Stimulated activated naive CD8-positive, alpha-beta T cell treated with anti-CD3 and anti-CD28 coated beads, Interleukin-15, Interleukin-2, amounts not matched to agents 100 ng/mL and 50 ng/mL, for 24 hours (primary cell): Measurements from ENCODE around the gene DYRK1A.

Source experiments
- H3K27ac Mint-ChIP-seq: one replicate; pipeline ENCODE4 v1.8.0; 2021; ENCODE audit warnings: mild to moderate bottlenecking, mixed read lengths
- H3K27me3 Mint-ChIP-seq: one replicate; pipeline ENCODE4 v1.8.0; 2021; ENCODE audit warnings: mixed read lengths
- H3K36me3 Mint-ChIP-seq: one replicate; pipeline ENCODE4 v1.8.0; 2021; ENCODE audit warnings: low read depth, mixed read lengths
- H3K4me1 Mint-ChIP-seq: one replicate; pipeline ENCODE4 v1.8.0; 2021; ENCODE audit warnings: low read depth, mixed read lengths
- H3K4me3 Mint-ChIP-seq: one replicate; pipeline ENCODE4 v1.8.0; 2021; ENCODE audit warnings: mild to moderate bottlenecking, mixed read lengths
- H3K9me3 Mint-ChIP-seq: one replicate; pipeline ENCODE4 v1.8.0; 2021; ENCODE audit warnings: mixed read lengths

The DYRK1A gene

DNA sequence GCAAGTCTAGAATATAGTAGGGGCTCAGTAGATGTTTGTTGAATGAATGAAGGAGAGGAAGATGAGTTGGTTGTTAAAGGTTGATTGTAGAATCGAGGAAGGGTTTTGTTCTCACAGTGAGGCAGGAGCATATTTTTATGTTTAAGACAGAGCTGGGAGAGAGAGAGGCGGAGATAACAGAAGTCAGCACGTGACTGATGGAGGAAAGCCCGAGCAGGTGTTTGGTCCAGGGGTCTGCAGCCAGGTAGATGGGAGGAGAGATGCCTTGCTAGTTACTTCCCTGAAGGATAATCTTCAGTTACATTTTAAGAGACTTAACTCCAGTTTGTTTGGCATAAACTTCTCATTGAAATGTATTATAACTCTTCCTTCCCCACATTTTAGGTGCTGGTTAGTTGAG, 86.8 kb downstream of the DYRK1A start:
- H3K27ac Mint-ChIP-seq, result peak overlapping the region; percentile 50
- H3K4me3 Mint-ChIP-seq, result no peak overlapping the region
- no peaks in the 10 kb centered on the region for H3K27me3 Mint-ChIP-seq
- no peaks in the 10 kb centered on the region for H3K9me3 Mint-ChIP-seq
- H3K36me3 Mint-ChIP-seq, result peaks cover 32% of the 10 kb centered on the region
- H3K4me1 Mint-ChIP-seq, result peaks cover 84% of the 10 kb centered on the region

DNA sequence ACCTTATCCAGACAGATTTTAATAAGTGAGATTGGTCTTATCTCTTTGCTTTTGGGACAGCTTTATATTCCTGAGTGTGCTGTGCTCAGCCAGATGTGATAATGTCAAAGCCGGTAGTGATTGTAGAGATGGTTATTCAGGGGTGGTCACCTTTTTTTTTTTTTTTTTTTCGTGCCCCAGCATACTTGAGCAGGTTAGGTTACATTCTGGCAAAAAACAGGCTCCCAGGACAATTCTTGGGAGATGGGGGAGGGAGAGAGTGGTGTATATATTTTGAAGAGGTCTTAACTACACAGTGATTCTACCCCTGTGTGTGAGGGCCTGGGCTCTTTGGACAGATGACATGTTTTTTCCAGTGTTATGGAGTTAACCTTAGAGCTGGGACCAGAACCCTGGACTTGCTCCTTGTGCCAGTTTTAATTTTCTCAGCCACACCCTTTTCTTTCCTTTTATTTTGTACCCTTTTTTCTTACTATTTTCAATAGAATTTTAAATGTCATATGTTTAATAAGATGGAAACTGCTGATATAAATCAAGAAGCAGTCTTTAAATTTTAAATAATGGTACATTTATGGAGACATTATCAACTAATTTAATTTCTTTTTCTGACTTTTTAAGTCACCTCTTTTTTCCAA, 88.4 kb downstream of the DYRK1A start:
- peak overlapping the region; percentile 65 for H3K27ac Mint-ChIP-seq
- peaks cover 22% of the 10 kb centered on the region for H3K36me3 Mint-ChIP-seq

GRCh38 chr21:37455504-37455911, 88.9 kb downstream of the DYRK1A start:
- no peaks in the 10 kb centered on the region for H3K27me3 Mint-ChIP-seq
- peaks cover 88% of the 10 kb centered on the region for H3K4me1 Mint-ChIP-seq
- H3K27ac Mint-ChIP-seq, result peak overlapping the region; percentile 65
- H3K9me3 Mint-ChIP-seq, result no peaks in the 10 kb centered on the region
- no peak overlapping the region for H3K4me3 Mint-ChIP-seq
- H3K36me3 Mint-ChIP-seq, result peaks cover 20% of the 10 kb centered on the region

More for the DNA sequence above, 88.4 kb downstream of the DYRK1A start:
- Mint-ChIP-seq H3K4me1 (peaks cover 88% of the 10 kb centered on the region), H3K4me3 (no peak overlapping the region), H3K9me3 (no peaks in the 10 kb centered on the region), H3K27me3 (no peaks in the 10 kb centered on the region)

DNA sequence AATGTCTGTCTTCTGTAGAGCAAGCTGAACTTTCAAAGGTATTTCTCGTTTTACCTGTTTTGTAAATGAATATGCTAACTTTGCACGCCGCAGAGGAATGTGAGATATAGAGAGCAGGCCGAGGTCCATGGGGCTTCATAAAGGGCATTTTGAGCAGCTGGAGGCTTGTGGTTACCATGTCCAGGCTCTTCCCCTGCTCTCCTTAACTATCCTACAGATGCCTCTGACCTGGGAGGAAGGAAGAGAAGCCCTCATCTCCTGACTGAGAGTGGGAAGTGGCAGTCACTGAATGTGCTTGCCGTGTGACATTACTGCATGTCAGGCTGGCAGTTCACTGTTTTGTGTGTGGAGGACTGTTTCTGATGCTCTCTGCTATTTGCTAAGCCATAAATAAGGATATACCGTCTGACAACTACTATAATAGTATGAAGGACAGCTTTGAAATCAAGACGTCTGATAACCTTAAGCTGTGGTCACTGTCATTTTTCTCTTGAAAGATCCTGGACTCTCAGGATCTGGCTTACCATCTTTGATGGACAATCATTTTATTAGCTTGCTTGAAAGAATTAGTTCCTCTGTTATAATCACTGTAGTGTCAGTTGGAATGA, 92.2 kb downstream of the DYRK1A start:
- Mint-ChIP-seq H3K4me1 (peaks cover 93% of the 10 kb centered on the region), H3K27me3 (no peaks in the 10 kb centered on the region), H3K36me3 (peaks cover 8% of the 10 kb centered on the region), H3K27ac (peak overlapping the region; percentile 81), H3K9me3 (no peaks in the 10 kb centered on the region), H3K4me3 (peak overlapping the region; percentile 17)

DNA sequence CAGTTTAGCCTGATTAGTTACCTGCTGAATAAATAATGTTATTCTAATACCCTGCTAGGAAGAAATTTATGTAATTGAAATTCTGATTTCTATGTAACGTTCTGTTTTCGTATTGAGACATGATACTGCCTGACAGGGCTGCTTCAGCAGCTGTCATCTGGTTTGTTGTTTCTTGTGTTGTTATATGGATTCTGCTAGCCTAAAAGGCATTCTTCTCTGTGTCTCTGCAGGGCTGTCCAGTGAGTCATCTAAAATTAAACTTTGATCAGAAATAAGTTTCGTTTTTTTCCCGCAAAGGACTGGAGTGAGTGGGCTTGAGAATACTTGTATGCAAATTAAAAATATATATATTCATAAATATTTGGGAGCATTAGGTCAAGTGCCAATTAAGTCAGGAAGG, 93.0 kb downstream of the DYRK1A start:
- peaks cover 95% of the 10 kb centered on the region for H3K4me1 Mint-ChIP-seq
- H3K27me3 Mint-ChIP-seq, result no peaks in the 10 kb centered on the region
- H3K4me3 Mint-ChIP-seq, result no peak overlapping the region
- H3K36me3 Mint-ChIP-seq, result peaks cover 8% of the 10 kb centered on the region
- H3K27ac Mint-ChIP-seq, result peak overlapping the region; percentile 36
- H3K9me3 Mint-ChIP-seq, result no peaks in the 10 kb centered on the region

DNA sequence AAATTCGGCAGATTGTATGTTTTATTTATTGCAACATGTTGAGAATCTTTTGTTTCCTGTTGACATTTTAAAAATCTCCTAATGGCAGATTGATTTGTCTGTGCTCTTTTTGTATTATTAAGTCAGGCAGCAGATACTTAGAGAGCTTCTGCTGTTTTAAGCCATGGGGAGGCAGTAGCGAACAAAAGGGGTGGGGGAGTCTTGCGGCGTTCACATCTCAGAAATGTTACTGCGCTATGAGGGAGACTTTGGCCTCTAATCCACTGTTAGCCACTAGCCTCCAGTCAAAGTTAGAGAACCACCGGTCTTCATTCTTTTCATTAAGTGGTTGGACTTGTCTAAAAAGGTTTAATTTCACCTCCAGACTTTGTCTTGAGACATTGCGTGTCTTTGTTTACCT, 93.6 kb downstream of the DYRK1A start:
- H3K27me3 Mint-ChIP-seq, result no peaks in the 10 kb centered on the region
- no peak overlapping the region for H3K4me3 Mint-ChIP-seq
- no peaks in the 10 kb centered on the region for H3K9me3 Mint-ChIP-seq
- peaks cover 8% of the 10 kb centered on the region for H3K36me3 Mint-ChIP-seq
- peaks cover 95% of the 10 kb centered on the region for H3K4me1 Mint-ChIP-seq
- no peak overlapping the region for H3K27ac Mint-ChIP-seq

- peak overlapping the region; percentile 40 for H3K4me3 Mint-ChIP-seq
- H3K9me3 Mint-ChIP-seq, result no peaks in the 10 kb centered on the region
These were observed 94.9 kb downstream of the DYRK1A start for GRCh38 chr21:37461479-37461878.

GRCh38 chr21:37462087-37462861, 95.7 kb downstream of the DYRK1A start:
- Mint-ChIP-seq H3K4me3 (peak overlapping the region; percentile 40), H3K4me1 (peaks cover 97% of the 10 kb centered on the region), H3K9me3 (no peaks in the 10 kb centered on the region), H3K27ac (peak overlapping the region; percentile 57), H3K36me3 (peaks cover 15% of the 10 kb centered on the region), H3K27me3 (no peaks in the 10 kb centered on the region)

More at GRCh38 chr21:37461479-37461878, 94.9 kb downstream of the DYRK1A start:
- Mint-ChIP-seq H3K27me3 (no peaks in the 10 kb centered on the region), H3K36me3 (peaks cover 9% of the 10 kb centered on the region), H3K4me1 (peaks cover 94% of the 10 kb centered on the region), H3K27ac (peak overlapping the region; percentile 57)

DNA sequence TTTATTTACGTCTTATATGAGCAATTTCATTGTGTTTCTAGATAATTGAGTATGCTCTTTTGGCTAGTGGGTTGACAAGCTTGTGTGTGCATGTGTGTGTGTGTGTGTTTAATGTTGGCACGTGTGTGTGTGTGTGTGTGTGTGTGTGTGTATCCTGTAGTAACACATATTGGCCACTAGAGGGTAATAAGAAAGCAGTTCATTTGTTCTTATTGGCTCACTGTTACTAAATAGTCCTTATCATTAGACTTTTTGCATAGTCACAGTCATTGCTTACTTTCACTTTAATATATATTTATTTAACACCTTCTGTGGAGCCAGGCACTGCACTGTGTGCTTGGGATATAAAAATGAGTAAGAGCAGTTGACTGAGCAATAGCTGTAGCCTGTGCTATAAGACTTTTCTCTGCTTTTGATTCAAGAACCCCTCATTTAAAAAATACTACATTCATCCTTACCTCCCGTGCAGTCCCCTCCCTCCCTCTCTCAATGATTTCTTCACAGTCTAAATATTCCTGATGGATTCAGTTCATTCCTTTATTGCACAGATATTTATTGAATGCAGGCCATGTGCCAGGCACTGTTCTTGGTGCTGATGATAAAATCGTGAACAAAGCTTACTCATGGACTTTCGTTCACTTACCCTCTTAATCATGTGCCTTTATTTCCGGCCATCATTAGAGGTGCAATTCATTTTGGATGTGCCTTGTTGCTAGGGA, 96.7 kb downstream of the DYRK1A start:
- no peaks in the 10 kb centered on the region for H3K27me3 Mint-ChIP-seq
- peaks cover 25% of the 10 kb centered on the region for H3K36me3 Mint-ChIP-seq
- no peak overlapping the region for H3K4me3 Mint-ChIP-seq
- peaks cover 94% of the 10 kb centered on the region for H3K4me1 Mint-ChIP-seq
- no peaks in the 10 kb centered on the region for H3K9me3 Mint-ChIP-seq
- peak overlapping the region; percentile 58 for H3K27ac Mint-ChIP-seq

DNA sequence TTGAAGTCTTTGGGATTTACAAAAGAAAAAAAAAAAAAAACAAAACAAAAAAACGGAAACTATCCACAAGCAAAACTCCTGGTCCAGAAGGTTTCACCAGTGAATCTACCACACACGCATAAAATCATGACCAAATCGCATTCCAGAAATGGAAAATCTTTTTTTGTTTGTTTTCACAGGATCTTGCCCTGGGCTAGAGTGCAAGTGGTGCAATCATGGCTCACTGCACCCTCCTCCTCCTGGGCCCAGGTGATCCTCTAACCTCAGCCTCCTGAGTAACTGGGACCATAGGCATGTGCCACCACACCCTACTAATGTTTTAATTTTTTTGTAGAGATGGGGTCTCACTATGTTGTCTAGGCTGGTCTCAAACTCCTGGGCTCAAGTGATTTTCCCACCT, 100.5 kb downstream of the DYRK1A start:
- H3K9me3 Mint-ChIP-seq, result no peaks in the 10 kb centered on the region
- no peaks in the 10 kb centered on the region for H3K27me3 Mint-ChIP-seq
- no peak overlapping the region for H3K4me3 Mint-ChIP-seq
- peaks cover 38% of the 10 kb centered on the region for H3K36me3 Mint-ChIP-seq
- peaks cover 95% of the 10 kb centered on the region for H3K4me1 Mint-ChIP-seq
- no peak overlapping the region for H3K27ac Mint-ChIP-seq

DNA sequence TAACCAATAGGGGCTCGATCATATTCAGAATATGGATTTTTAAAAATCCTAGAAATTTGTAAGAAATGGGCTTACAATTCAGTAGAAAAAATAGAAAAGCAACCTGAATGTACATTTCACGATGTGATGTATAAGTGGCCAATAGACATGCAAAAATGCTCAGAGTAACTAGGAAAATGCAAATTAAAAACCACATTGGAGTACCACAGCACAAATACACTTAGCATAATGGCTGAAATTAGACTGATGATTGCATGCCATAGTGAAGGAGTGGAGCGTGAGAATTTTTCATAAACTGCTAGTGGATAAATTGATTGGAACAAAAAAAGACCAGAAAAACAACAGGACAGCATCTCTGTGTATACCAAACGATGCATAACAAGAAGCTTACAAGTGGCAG, 102.3 kb downstream of the DYRK1A start:
- H3K4me1 Mint-ChIP-seq, result peaks cover 84% of the 10 kb centered on the region
- peaks cover 47% of the 10 kb centered on the region for H3K36me3 Mint-ChIP-seq
- H3K27ac Mint-ChIP-seq, result no peak overlapping the region

GRCh38 chr21:37469441-37469840, 102.9 kb downstream of the DYRK1A start:
- H3K27ac Mint-ChIP-seq, result no peak overlapping the region
- no peak overlapping the region for H3K4me3 Mint-ChIP-seq
- H3K36me3 Mint-ChIP-seq, result peaks cover 49% of the 10 kb centered on the region
- H3K9me3 Mint-ChIP-seq, result no peaks in the 10 kb centered on the region
- H3K4me1 Mint-ChIP-seq, result peaks cover 79% of the 10 kb centered on the region
- H3K27me3 Mint-ChIP-seq, result no peaks in the 10 kb centered on the region

More for the DNA sequence above, 102.3 kb downstream of the DYRK1A start:
- H3K27me3 Mint-ChIP-seq, result no peaks in the 10 kb centered on the region
- H3K4me3 Mint-ChIP-seq, result no peak overlapping the region
- H3K9me3 Mint-ChIP-seq, result no peaks in the 10 kb centered on the region

GRCh38 chr21:37472581-37472980, 106.0 kb downstream of the DYRK1A start:
- H3K36me3 Mint-ChIP-seq, result peaks cover 36% of the 10 kb centered on the region
- no peaks in the 10 kb centered on the region for H3K27me3 Mint-ChIP-seq
- no peak overlapping the region for H3K27ac Mint-ChIP-seq
- peaks cover 77% of the 10 kb centered on the region for H3K4me1 Mint-ChIP-seq
- no peaks in the 10 kb centered on the region for H3K9me3 Mint-ChIP-seq
- no peak overlapping the region for H3K4me3 Mint-ChIP-seq

DNA sequence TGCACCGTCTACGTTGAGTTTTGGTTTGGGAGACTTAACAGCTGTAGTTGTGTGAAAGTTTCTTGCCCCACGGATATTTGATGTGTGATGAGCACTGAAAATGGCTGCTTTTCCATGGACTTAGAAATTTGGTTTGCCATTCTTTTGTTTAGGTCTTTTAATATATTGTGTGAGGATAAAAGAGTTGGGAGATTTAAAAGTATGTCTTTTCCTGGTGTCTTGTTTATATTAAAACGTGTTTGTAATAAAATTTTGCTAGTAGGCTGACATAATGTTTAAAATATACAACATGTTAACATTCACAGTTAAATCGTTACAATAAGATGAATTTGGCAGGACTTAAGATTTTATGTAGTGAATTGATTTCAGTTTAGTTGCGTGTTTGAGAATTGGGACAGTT, 106.9 kb downstream of the DYRK1A start:
- H3K36me3 Mint-ChIP-seq, result peaks cover 27% of the 10 kb centered on the region
- H3K4me3 Mint-ChIP-seq, result no peak overlapping the region
- H3K4me1 Mint-ChIP-seq, result peaks cover 77% of the 10 kb centered on the region
- H3K27ac Mint-ChIP-seq, result no peak overlapping the region
- no peaks in the 10 kb centered on the region for H3K9me3 Mint-ChIP-seq
- no peaks in the 10 kb centered on the region for H3K27me3 Mint-ChIP-seq

DNA sequence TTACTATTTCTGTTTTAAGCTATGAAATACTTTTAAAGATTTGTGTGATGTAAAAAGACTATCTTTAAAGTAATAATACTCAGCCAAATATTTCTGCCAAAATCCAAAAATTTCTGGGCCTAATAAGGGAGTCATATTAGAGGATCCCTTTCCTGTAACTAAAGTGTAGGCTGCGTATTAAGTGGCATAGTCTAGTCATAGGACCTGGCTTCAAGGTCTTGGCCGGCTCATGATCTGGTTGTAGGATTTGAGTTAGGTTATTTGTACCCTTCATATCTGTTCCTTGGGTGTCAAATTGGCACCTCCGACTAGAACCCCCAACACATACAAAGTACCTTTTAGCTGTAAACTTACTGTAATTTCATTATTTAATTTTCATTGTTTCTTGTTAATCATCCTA, 107.8 kb downstream of the DYRK1A start:
- peaks cover 18% of the 10 kb centered on the region for H3K36me3 Mint-ChIP-seq
- H3K27me3 Mint-ChIP-seq, result no peaks in the 10 kb centered on the region
- no peak overlapping the region for H3K27ac Mint-ChIP-seq
- H3K4me3 Mint-ChIP-seq, result no peak overlapping the region
- peaks cover 68% of the 10 kb centered on the region for H3K4me1 Mint-ChIP-seq
- no peaks in the 10 kb centered on the region for H3K9me3 Mint-ChIP-seq
